Uterus (tissue), 2 donors: ENCODE data around the gene TRMT10C.
"Not testable (repeated sequence)": the region's sequence is repeated elsewhere in the genome, so short reads cannot be mapped to it uniquely, and the experiment has no call there.

ENCODE experiments used
- POLR2A ChIP-seq, 2 donors: fragments of 450-650 bp; IDR thresholded peaks; one replicate each; pipeline ENCODE4 v1.6.1; 2016; ENCODE audit warnings: antibody characterized with exemption in 2 of 2, mild to moderate bottlenecking in 1 of 2, moderate library complexity in 1 of 2
- TF ChIP-seq, protein P1 (sequence below), 4 experiments: fragments of 200-600 bp in 2 of 4; fragments of 450-650 bp in 2 of 4; sonication (generic) in 2 of 4; IDR thresholded peaks; one replicate each; pipeline ENCODE4 v1.5.1; 2016 to 2019; ENCODE audit warnings: antibody characterized with exemption in 4 of 4, mild to moderate bottlenecking in 2 of 4, moderate library complexity in 1 of 4

DNA sequence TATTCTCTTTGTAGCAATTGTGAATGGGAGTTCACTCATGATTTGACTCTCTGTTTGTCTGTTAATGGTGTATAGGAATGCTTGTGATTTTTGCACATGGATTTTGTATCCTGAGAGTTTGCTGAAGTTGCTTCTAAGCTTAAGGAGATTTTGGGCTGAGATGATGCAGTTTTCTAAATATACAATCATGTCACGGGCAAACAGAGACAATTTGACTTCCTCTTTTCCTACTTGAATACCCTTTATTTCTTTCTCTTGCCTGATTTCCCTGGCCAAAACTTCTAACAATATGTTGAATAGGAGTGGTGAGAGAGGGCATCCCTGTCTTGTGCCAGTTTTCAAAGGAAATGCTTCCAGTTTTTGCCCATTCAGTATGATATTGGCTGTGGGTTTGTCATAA is 24.7 kb upstream of the TRMT10C start:
- not testable (repeated sequence) for TF ChIP-seq POLR2A (IDR thresholded peaks at IDR 0.05)
- TF ChIP-seq, protein P1, sequence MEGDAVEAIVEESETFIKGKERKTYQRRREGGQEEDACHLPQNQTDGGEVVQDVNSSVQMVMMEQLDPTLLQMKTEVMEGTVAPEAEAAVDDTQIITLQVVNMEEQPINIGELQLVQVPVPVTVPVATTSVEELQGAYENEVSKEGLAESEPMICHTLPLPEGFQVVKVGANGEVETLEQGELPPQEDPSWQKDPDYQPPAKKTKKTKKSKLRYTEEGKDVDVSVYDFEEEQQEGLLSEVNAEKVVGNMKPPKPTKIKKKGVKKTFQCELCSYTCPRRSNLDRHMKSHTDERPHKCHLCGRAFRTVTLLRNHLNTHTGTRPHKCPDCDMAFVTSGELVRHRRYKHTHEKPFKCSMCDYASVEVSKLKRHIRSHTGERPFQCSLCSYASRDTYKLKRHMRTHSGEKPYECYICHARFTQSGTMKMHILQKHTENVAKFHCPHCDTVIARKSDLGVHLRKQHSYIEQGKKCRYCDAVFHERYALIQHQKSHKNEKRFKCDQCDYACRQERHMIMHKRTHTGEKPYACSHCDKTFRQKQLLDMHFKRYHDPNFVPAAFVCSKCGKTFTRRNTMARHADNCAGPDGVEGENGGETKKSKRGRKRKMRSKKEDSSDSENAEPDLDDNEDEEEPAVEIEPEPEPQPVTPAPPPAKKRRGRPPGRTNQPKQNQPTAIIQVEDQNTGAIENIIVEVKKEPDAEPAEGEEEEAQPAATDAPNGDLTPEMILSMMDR (IDR thresholded peaks at IDR 0.05), result not testable (repeated sequence)
